Smooth muscle cell (in vitro differentiated cells): ENCODE results near the gene TTC32. TPM values are rescaled to one million over a fixed set of nuclear protein-coding genes. Genes with fewer than 3 reads are reported as not detected.
"Not testable (repeated sequence)": the region's sequence is repeated elsewhere in the genome, so short reads cannot be mapped to it uniquely, and the experiment has no call there.

Source experiments
- DNase-seq: peaks from one replicate; lab custom pipeline; 2025; ENCODE audit not compliant: unreplicated experiment; lab: John Stamatoyannopoulos, UW
- H2AFZ ChIP-seq: fragments of 200-600 bp; sonication (generic); 2 replicates; pipeline ENCODE4 v1.6.0; 2016; ENCODE audit warnings: antibody characterized with exemption, low read depth, mild to moderate bottlenecking
- H3F3A ChIP-seq: fragments of 200-600 bp; sonication (generic); 2 replicates; pipeline ENCODE4 v1.6.0; 2017; ENCODE audit warnings: antibody characterized with exemption, low read depth
- H3K27ac ChIP-seq: fragments of 200-600 bp; sonication (generic); 2 replicates; pipeline ENCODE4 v1.5.1; 2016; ENCODE audit warnings: low read depth, mild to moderate bottlenecking
- H3K27me3 ChIP-seq: fragments of 200-600 bp; sonication (generic); 2 replicates; pipeline ENCODE4 v1.6.1; 2016; ENCODE audit warnings: low read depth, mild to moderate bottlenecking
- H3K36me3 ChIP-seq: fragments of 200-600 bp; sonication (generic); 2 replicates; pipeline ENCODE4 v1.5.1; 2016; ENCODE audit warnings: low read depth
- H3K4me1 ChIP-seq: fragments of 200-600 bp; sonication (generic); 2 replicates; pipeline ENCODE4 v1.5.1; 2016; ENCODE audit warnings: low read depth
- H3K4me2 ChIP-seq: fragments of 200-600 bp; sonication (generic); 2 replicates; pipeline ENCODE4 v1.6.0; 2016; ENCODE audit warnings: mild to moderate bottlenecking
- H3K4me3 ChIP-seq: fragments of 200-600 bp; sonication (generic); 2 replicates; pipeline ENCODE4 v1.5.1; 2016; ENCODE audit warnings: mild to moderate bottlenecking
- H3K79me2 ChIP-seq: fragments of 200-600 bp; sonication (generic); 2 replicates; pipeline ENCODE4 v1.6.0; 2016; ENCODE audit warnings: low read depth, mild to moderate bottlenecking
- H3K9ac ChIP-seq: fragments of 200-600 bp; sonication (generic); 2 replicates; pipeline ENCODE4 v1.6.0; 2016; ENCODE audit warnings: low read depth
- H3K9me3 ChIP-seq: fragments of 200-600 bp; sonication (generic); replicated peaks from 2 replicates; pipeline ENCODE4 v1.5.1; 2016; ENCODE audit warnings: low read depth
- H4K20me1 ChIP-seq: fragments of 200-600 bp; sonication (generic); 2 replicates; pipeline ENCODE4 v1.6.0; 2016; ENCODE audit warnings: low read depth
- CTCF ChIP-seq: fragments of 200-600 bp; sonication (generic); IDR thresholded peaks from 2 replicates; pipeline ENCODE4 v1.5.1; 2017; ENCODE audit warnings: borderline replicate concordance, mild to moderate bottlenecking, antibody characterized with exemption; ENCODE audit not compliant: insufficient read depth, poor library complexity, severe bottlenecking
- WGBS: methylation state at CpG from one replicate; pipeline ENCODE4 v1.1.7; 2016; ENCODE audit warnings: low lambda C conversion rate; 5-methylcytosine and 5-hydroxymethylcytosine counted together
- polyA plus RNA-seq: library from polyadenylated mRNA; unstranded; fragments of >200 nt; fragmentation: Nextera tagmentation; extraction: Ambion mirVana; gene quantifications from 2 replicates; pipeline ENCODE4 v1.2.1, GENCODE V29; 2016
- total RNA-seq: library from RNA; depleted of rRNA; stranded (reverse); fragments of >200 nt; gene quantifications from 2 replicates; pipeline ENCODE4 v1.2.3, GENCODE V29; 2014

The TTC32 gene
- total and polyA plus RNA-seq, 2 experiments from 2014 or later: 5.2 to 6.2 TPM

GRCh38 chr2:19936203-19936602 lies 34.4 kb upstream of the TTC32 start:
- no peaks in the 10 kb centered on the region for H3F3A ChIP-seq
- no peaks in the 10 kb centered on the region for H3K79me2 ChIP-seq
- no peaks in the 10 kb centered on the region for H4K20me1 ChIP-seq
- no peak overlapping the region for H2AFZ ChIP-seq
- no peaks in the 10 kb centered on the region for H3K9me3 ChIP-seq
- no peak overlapping the region for H3K4me3 ChIP-seq
- H3K27ac ChIP-seq: no peak overlapping the region
- no peak overlapping the region for H3K4me2 ChIP-seq
- no peaks in the 10 kb centered on the region for H3K4me1 ChIP-seq
- no peak for TF ChIP-seq CTCF
- H3K36me3 ChIP-seq: peaks cover 9% of the 10 kb centered on the region
- no peak for DNase-seq
- no peaks in the 10 kb centered on the region for H3K27me3 ChIP-seq
- 96% methylated on average over 2 of the region's 2 CpGs for WGBS
- H3K9ac ChIP-seq: no peak overlapping the region

DNA sequence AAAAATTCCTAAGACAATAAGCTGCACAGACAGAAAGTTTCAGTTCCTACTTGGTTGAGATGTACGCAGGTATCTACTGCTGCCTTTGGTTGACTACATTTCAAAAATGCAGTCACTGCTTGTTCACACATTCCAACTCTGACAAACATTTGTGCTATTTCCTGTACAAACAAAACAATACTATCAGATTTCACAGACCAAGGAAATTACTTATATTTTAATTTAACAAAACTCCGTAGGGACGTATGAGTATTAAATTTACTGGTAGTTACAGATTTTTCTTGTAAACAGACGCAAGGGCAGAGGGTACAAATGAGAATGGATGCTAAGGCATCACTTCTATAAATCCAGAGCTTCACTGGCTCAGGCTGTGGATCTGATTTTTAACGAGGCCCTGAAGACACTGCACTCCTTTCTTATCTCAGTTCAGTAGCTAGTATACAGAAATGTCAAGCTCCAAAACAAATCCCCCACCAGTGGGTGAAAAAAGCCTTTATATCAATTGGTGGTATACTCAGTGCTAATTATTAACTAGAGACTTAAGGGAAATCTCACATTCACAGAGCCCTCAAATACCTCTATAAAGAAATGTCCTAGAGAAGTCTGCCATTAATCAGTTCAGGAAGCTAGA lies 31.7 kb upstream of the TTC32 start:
- TF ChIP-seq CTCF: no peak
- Histone ChIP-seq H3F3A (no peaks in the 10 kb centered on the region), H3K27me3 (no peaks in the 10 kb centered on the region), H3K36me3 (peaks cover 23% of the 10 kb centered on the region), H4K20me1 (no peaks in the 10 kb centered on the region), H3K9ac (no peak overlapping the region), H3K4me3 (no peak overlapping the region), H3K27ac (peak overlapping the region; percentile 34), H2AFZ (no peak overlapping the region), H3K4me2 (peak overlapping the region; percentile 1), H3K4me1 (no peaks in the 10 kb centered on the region), H3K79me2 (no peaks in the 10 kb centered on the region), H3K9me3 (peaks cover 3% of the 10 kb centered on the region)
- DNase-seq: no peak
- 32% methylated on average over 5 of the region's 5 CpGs for WGBS

- Histone ChIP-seq H2AFZ (no peak overlapping the region), H3K9me3 (peaks cover 7% of the 10 kb centered on the region), H3K4me2 (peak overlapping the region; percentile 1), H3K27me3 (no peaks in the 10 kb centered on the region), H3K79me2 (no peaks in the 10 kb centered on the region), H3K36me3 (peaks cover 23% of the 10 kb centered on the region), H3K4me3 (no peak overlapping the region), H3F3A (no peaks in the 10 kb centered on the region), H4K20me1 (no peaks in the 10 kb centered on the region), H3K4me1 (no peaks in the 10 kb centered on the region), H3K9ac (no peak overlapping the region), H3K27ac (peak overlapping the region; percentile 34)
- WGBS: 89% methylated on average over 2 of the region's 2 CpGs
- no peak for DNase-seq
- TF ChIP-seq CTCF: no peak
Observed at GRCh38 chr2:19932928-19933327, 31.1 kb upstream of the TTC32 start.

DNA sequence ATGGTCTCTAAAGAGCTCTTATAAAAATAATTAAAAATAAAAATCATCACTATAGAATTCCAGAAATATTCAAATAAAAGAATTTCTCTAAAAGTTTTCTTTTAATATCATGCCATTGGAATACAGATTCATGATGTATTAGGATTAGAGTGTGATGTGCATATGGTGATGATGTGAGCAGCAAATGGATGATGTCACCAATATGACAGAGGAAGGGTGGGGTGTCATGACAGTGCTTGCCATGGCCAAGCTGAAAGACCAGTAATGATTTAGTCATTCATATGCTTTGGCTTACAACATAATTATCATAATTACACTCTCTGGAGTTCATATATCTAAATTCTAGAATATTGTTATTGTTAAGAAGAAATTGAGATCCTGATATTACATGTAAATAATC lies 27.4 kb upstream of the TTC32 start:
- peaks cover 10% of the 10 kb centered on the region for H3K9me3 ChIP-seq
- H4K20me1 ChIP-seq: no peaks in the 10 kb centered on the region
- H3K36me3 ChIP-seq: peaks cover 24% of the 10 kb centered on the region
- no peak overlapping the region for H3K4me3 ChIP-seq
- H3K27ac ChIP-seq: no peak overlapping the region
- H3K27me3 ChIP-seq: no peaks in the 10 kb centered on the region
- no peak overlapping the region for H3K4me2 ChIP-seq
- no peaks in the 10 kb centered on the region for H3K4me1 ChIP-seq
- no peak overlapping the region for H2AFZ ChIP-seq
- H3F3A ChIP-seq: no peaks in the 10 kb centered on the region
- TF ChIP-seq CTCF: no peak
- no peak for DNase-seq
- H3K79me2 ChIP-seq: no peaks in the 10 kb centered on the region
- H3K9ac ChIP-seq: no peak overlapping the region

DNA sequence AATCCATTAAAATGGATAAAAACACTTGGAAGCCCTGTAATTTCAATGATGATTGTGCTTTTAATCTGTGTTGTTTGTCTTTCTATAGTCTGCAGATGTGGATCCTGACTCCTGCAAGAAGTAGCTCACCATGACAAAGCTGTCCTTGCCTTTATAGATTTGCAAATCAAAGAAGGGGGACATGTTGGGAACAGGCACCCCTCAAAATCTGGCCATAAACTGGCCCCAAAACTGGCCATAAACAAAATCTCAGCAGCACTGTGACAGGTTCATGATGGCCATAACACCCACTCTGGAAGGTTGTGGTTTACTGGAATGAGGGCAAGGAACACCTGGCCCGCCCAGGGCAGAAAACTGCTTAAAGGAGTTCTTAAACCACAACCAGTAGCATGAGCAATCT lies 26.0 kb upstream of the TTC32 start:
- H3F3A ChIP-seq, H3K4me1 ChIP-seq, H4K20me1 ChIP-seq, H3K4me2 ChIP-seq, H3K27ac ChIP-seq, H3K27me3 ChIP-seq, DNase-seq, H3K79me2 ChIP-seq, H3K4me3 ChIP-seq, H2AFZ ChIP-seq, H3K9ac ChIP-seq: not testable (repeated sequence)
- peaks cover 10% of the 10 kb centered on the region for H3K9me3 ChIP-seq
- 100% methylated on average over 1 of the region's 1 CpG for WGBS
- H3K36me3 ChIP-seq: peaks cover 24% of the 10 kb centered on the region

GRCh38 chr2:19924526-19924925 lies 22.7 kb upstream of the TTC32 start:
- not testable (repeated sequence) for H3K27me3 ChIP-seq, H3K27ac ChIP-seq, H3K9me3 ChIP-seq, H3F3A ChIP-seq, H3K4me3 ChIP-seq, H2AFZ ChIP-seq, H3K9ac ChIP-seq, H3K79me2 ChIP-seq, H3K4me2 ChIP-seq, H3K4me1 ChIP-seq, DNase-seq, H4K20me1 ChIP-seq
- peaks cover 18% of the 10 kb centered on the region for H3K36me3 ChIP-seq
- WGBS: 51% methylated on average over 4 of the region's 4 CpGs
